ENCODE data around the gene SLAMF1. TPM values are rescaled to one million over a fixed set of nuclear protein-coding genes. Genes with fewer than 3 reads are reported as not detected.

The SLAMF1 gene
- total RNA-seq, 4 donors from 2014 or later = 0.09 to 0.26 TPM; not detected in 2

DNA sequence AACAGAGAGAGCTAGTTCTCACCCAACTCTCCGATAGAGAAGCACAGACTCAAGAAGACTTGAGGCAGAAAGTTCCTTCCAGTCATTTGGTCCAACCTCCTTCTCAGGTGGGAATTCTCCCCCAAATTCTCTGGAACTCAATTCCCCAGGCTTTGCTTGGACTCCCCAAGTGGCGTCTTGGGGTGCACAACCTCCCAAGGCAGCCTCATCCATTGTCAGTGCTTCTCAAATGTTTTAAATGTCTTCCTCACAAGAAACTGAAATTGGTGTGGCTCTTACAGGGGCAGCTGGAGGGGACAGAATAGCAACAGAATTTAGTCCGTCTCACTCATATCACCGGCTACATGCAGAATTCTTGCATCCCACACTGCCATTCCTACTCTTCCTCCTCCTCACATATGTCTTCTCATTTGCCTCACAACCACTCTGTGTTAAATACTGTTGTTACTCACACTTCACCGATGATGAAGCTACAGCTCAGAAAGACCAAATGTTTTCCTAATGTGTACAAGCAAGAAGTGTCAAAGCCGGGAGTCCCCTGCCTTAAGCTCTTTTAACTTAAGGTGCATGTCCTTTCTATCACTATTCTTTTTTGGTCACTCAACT is 34.1 kb downstream of the SLAMF1 start:
- Histone ChIP-seq H3K9me3 (no peaks in the 10 kb centered on the region), H3K27me3 (no peaks in the 10 kb centered on the region), H3K4me1 (no peaks in the 10 kb centered on the region), H3K4me3 (no peak overlapping the region), H3K36me3 (no peaks in the 10 kb centered on the region), H3K27ac (no peak overlapping the region)
- no peak for DNase-seq
- intact Hi-C loops (cut with DNase I; ENCODE audit: low total_unique reads) = no loop called here
- TF ChIP-seq, protein P1, sequence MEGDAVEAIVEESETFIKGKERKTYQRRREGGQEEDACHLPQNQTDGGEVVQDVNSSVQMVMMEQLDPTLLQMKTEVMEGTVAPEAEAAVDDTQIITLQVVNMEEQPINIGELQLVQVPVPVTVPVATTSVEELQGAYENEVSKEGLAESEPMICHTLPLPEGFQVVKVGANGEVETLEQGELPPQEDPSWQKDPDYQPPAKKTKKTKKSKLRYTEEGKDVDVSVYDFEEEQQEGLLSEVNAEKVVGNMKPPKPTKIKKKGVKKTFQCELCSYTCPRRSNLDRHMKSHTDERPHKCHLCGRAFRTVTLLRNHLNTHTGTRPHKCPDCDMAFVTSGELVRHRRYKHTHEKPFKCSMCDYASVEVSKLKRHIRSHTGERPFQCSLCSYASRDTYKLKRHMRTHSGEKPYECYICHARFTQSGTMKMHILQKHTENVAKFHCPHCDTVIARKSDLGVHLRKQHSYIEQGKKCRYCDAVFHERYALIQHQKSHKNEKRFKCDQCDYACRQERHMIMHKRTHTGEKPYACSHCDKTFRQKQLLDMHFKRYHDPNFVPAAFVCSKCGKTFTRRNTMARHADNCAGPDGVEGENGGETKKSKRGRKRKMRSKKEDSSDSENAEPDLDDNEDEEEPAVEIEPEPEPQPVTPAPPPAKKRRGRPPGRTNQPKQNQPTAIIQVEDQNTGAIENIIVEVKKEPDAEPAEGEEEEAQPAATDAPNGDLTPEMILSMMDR (IDR thresholded peaks at IDR 0.05) = no peak
- TF ChIP-seq POLR2A (IDR thresholded peaks at IDR 0.05) = no peak

DNA sequence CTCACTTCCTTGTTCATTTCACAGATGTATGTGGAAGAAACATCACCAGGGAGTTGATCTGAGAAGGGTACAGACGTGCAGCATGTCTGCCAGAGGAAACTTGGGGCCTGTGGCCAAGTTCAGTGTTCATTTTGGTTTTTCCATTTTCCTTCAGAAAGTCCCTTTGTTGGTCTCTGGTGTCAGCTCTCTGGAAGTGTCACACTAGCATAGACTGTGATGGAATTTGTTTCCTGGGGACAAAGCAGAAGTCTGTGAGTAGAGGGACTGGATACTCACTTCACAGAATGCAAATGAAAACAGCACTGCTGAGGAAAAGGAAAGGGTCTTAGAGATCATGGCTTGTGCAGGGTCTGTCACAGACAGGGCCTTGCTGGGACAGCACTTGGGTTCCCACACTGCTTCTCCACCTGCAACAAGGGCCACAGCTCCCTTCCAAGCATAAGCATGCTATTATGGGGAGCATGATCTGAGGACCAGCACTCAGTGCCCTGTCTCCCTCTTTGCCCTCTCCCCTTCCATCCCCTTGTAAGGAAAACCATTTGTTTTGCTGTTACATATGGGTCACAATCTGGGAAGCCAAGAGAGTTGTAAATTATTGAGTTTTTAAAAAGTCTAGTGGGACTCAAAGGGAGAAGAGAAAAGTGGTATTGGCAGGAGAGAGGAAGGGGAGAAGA is 36.1 kb downstream of the SLAMF1 start:
- intact Hi-C loops (cut with DNase I; ENCODE audit: low total_unique reads) = no loop called here
- no peak overlapping the region for H3K4me3 ChIP-seq
- no peaks in the 10 kb centered on the region for H3K27me3 ChIP-seq
- H3K4me1 ChIP-seq = no peaks in the 10 kb centered on the region
- no peak overlapping the region for H3K27ac ChIP-seq
- DNase-seq = no peak
- no peaks in the 10 kb centered on the region for H3K9me3 ChIP-seq
- TF ChIP-seq POLR2A (IDR thresholded peaks at IDR 0.05) = no peak
- TF ChIP-seq, protein P1 (IDR thresholded peaks at IDR 0.05) = no peak
- no peaks in the 10 kb centered on the region for H3K36me3 ChIP-seq

DNA sequence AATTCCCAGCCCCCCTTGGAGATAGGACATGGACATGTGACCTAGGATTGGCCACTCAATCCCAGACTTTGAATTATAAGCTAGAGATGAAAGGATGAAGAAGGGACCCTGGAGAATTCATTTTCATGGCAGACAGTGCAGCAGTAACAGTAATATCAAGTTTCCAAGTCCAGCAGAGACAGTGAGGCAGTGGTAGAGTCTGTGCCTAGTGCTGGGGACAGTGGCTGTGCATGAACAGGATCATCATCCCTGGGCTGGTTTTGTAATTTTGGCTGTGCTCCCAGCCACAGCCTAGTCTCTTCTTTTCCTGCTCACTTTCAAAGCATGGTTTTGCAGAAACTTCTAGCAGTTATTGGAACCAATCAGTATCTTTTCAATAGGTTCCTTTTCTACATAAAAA is 37.9 kb downstream of the SLAMF1 start:
- DNase-seq = no peak
- H3K4me3 ChIP-seq = no peak overlapping the region
- no peaks in the 10 kb centered on the region for H3K36me3 ChIP-seq
- no peak overlapping the region for H3K27ac ChIP-seq
- intact Hi-C loops (cut with DNase I; ENCODE audit: low total_unique reads) = no loop called here
- no peaks in the 10 kb centered on the region for H3K27me3 ChIP-seq
- no peaks in the 10 kb centered on the region for H3K4me1 ChIP-seq
- H3K9me3 ChIP-seq = no peaks in the 10 kb centered on the region
- TF ChIP-seq, protein P1 (IDR thresholded peaks at IDR 0.05) = no peak
- TF ChIP-seq POLR2A (IDR thresholded peaks at IDR 0.05) = no peak

- no peak overlapping the region for H3K27ac ChIP-seq
- no peak overlapping the region for H3K4me3 ChIP-seq
- DNase-seq = no peak
- no peaks in the 10 kb centered on the region for H3K36me3 ChIP-seq
- H3K9me3 ChIP-seq = no peaks in the 10 kb centered on the region
- TF ChIP-seq, protein P1 (IDR thresholded peaks at IDR 0.05) = no peak
- intact Hi-C loops (cut with DNase I; ENCODE audit: low total_unique reads) = no loop called here
- no peaks in the 10 kb centered on the region for H3K4me1 ChIP-seq
- no peaks in the 10 kb centered on the region for H3K27me3 ChIP-seq
Measured at GRCh38 chr1:160608514-160608913, 38.3 kb downstream of the SLAMF1 start.

GRCh38 chr1:160608057-160608456 is 38.8 kb downstream of the SLAMF1 start:
- intact Hi-C loops (cut with DNase I; ENCODE audit: low total_unique reads) = no loop called here
- Histone ChIP-seq H3K4me3 (no peak overlapping the region), H3K27ac (no peak overlapping the region), H3K36me3 (no peaks in the 10 kb centered on the region), H3K9me3 (no peaks in the 10 kb centered on the region), H3K4me1 (no peaks in the 10 kb centered on the region), H3K27me3 (no peaks in the 10 kb centered on the region)
- TF ChIP-seq POLR2A (IDR thresholded peaks at IDR 0.05) = no peak
- TF ChIP-seq, protein P1 (IDR thresholded peaks at IDR 0.05) = no peak
- DNase-seq = no peak

Data from uterus (tissue), 4 donors.